Measurements from ENCODE around the gene OR9Q1.

DNA sequence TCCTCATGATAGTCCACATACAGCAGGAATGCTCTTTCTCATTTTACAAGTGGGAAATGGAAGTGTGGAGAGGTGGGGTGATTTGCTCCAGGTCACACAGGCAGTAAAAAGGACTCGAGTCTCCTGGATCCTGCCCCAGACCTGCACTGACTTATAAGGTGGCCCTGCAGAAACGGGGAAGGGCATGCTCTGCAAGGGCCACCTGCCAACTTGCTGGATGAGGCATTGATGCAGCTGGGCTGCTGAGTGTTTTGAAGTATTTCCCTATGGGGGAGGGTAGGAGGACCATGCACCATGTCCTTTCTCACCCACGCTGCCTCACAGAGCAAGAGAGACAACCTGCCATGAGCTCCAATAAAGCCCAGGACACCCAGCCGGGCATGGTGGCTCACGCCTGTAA, 44.0 kb downstream of the OR9Q1 start:
- TF ChIP-seq CTCF (IDR thresholded peaks at IDR 0.05) (no peak), POLR2A (IDR thresholded peaks at IDR 0.05) (no peak), POLR2AphosphoS5 (IDR thresholded peaks at IDR 0.05) (no peak)
